Ovary (tissue), 3 donors: ENCODE measurements around the gene FBXO44.

ENCODE experiments used
- EP300 ChIP-seq: sonication (generic); formaldehyde crosslinking; IDR thresholded peaks from one replicate; pipeline ENCODE4 v1.6.1; 2017; ENCODE audit warnings: antibody characterized with exemption
- POLR2A ChIP-seq: fragments of 450-650 bp; IDR thresholded peaks from one replicate; pipeline ENCODE4 v1.6.1; 2017; ENCODE audit warnings: antibody characterized with exemption, mild to moderate bottlenecking, moderate library complexity
- TF ChIP-seq, protein P1 (sequence below), 3 donors: fragments of 450-650 bp in 2 of 3; fragments of 200-600 bp in 1 of 3; IDR thresholded peaks; one replicate each; pipeline versions ENCODE4 v1.5.1 to v1.8.0; 2016 to 2022; ENCODE audit warnings: antibody characterized with exemption in 3 of 3, mild to moderate bottlenecking in 1 of 3
- donor health status: DM: no; HTN: no; CAD: no.

DNA sequence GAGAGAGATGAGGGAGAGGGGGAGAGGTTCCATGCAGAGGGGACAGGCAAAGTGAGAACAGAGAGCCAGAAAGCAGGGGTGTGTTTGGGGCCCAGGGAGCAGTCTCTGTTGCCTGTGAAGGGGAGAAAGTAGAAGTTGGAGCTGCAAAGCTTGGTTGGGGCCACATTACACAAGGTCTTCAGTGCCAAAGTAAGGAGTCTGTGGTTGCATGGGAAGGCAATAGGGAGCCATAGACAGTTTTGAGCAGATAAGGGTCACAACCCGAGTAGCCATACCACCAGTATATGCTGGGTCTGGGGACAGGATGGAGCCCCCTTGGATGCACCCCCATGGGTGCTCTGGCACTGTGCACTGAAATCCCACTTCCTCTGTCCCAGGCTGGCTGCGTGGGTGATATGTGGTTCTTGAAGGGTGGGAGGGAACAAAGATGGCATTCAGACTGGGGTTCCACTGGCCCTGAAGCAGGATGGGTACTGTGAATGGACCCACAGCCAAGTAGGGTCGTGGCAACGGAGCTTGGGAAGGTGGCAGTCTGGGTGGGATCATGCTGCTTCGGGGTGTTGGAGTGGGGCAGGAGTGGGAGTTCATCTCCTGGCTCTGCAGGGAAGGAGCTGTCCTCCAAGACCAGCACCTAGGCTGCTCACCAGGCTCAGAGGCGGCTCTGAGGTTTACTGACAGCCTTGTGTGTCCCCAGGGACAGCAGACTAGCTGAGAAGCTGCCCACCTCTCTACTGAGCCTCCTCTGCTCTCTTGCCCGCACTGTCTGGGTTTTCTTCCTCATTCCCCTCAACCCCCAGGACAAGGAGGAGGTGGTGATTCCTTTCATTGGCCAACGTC, 48.9 kb downstream of the FBXO44 start:
- TF ChIP-seq, protein P1, sequence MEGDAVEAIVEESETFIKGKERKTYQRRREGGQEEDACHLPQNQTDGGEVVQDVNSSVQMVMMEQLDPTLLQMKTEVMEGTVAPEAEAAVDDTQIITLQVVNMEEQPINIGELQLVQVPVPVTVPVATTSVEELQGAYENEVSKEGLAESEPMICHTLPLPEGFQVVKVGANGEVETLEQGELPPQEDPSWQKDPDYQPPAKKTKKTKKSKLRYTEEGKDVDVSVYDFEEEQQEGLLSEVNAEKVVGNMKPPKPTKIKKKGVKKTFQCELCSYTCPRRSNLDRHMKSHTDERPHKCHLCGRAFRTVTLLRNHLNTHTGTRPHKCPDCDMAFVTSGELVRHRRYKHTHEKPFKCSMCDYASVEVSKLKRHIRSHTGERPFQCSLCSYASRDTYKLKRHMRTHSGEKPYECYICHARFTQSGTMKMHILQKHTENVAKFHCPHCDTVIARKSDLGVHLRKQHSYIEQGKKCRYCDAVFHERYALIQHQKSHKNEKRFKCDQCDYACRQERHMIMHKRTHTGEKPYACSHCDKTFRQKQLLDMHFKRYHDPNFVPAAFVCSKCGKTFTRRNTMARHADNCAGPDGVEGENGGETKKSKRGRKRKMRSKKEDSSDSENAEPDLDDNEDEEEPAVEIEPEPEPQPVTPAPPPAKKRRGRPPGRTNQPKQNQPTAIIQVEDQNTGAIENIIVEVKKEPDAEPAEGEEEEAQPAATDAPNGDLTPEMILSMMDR (IDR thresholded peaks at IDR 0.05): no peak
- no peak for TF ChIP-seq POLR2A
- TF ChIP-seq EP300: no peak
